Stimulated activated CD8-positive, alpha-beta memory T cell treated with anti-CD3 and anti-CD28 coated beads, Interleukin-15, amount 100 ng/mL, for 1 hour (primary cell): ENCODE results near the gene CXCR5.

Source experiments
- DNase-seq: peaks from one replicate; pipeline ENCODE4 v3.0.0-alpha.2; 2020; ENCODE audit warnings: low read depth

Gene CXCR5

GRCh38 chr11:118876286-118876685, 7.4 kb upstream of the CXCR5 start:
- no peak for DNase-seq

DNA sequence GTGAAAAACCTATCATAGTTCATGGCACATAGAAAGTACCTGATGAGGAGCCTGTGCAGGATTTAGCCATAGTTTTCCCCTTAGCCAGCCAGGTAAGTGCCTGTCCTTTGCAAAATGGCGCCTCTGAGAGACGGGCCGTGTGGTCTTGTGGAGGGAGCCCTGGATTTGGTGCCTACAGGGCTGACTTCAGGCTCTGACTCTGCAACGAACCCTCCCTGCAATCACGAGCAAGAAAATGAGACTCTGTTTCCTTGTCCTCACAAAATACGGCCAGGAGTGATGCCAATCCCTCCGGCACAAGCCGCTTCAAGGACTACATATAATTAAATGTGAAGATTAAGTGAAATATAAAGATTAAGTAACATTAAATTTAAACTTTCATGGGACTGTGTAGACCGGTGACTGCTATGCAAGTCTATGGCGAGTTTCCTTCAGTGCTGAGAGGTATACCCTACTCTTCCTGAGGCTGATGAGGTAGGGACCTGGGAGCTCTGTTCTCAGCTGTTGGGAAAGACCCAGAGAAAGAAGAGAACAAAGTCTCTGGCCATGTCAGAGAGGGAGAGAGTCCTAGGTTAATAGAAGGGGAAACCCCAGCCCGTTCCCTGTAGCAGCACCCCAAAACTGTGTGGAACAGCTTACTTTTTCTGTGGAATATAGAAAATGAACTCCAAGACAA, 6.1 kb upstream of the CXCR5 start:
- DNase-seq: no peak

DNA sequence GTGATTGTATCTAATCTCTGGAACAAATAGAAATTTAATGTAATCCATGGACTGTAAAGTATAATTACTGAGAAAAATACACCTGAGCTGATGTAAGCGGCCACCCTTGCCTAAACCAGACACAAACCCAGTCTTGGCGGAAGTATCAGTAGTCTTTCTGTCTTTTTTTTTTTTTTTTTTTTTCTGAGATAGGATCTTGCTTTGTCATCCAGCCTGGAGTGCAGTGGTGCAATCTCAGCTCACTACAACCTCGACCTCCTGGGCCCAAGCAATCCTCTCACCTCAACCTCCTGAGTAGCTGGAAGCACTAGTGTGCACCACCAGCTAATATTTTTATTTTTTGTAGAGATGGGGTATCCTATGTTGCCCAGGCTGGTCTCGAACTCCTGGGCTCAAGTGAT, 5.5 kb upstream of the CXCR5 start:
- no peak for DNase-seq

- no peak for DNase-seq
Observed at GRCh38 chr11:118881228-118881627, 2.5 kb upstream of the CXCR5 start.

DNA sequence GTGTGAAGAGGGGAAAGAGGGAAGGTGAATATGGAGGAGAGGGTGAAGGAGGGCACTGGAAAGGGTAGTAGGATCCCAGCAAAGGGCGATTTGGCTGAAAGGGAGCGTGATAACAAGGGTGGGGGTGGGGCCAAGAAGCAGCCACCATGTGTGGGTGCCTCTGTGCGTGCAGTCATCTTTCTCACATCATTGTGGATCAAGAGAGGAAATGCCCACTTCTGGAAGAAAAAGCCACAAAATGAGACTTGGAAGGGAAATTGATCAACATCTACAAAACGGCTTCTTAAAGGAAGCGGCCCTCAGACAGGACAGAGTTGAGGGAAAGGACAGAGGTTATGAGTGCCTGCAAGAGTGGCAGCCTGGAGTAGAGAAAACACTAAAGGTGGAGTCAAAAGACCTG, 1.2 kb upstream of the CXCR5 start:
- DNase-seq: no peak

- no peak for DNase-seq
Observed at GRCh38 chr11:118883004-118883367, 706 bp upstream of the CXCR5 start.

GRCh38 chr11:118884875-118885274, 1.2 kb downstream of the CXCR5 start:
- DNase-seq: no peak

DNA sequence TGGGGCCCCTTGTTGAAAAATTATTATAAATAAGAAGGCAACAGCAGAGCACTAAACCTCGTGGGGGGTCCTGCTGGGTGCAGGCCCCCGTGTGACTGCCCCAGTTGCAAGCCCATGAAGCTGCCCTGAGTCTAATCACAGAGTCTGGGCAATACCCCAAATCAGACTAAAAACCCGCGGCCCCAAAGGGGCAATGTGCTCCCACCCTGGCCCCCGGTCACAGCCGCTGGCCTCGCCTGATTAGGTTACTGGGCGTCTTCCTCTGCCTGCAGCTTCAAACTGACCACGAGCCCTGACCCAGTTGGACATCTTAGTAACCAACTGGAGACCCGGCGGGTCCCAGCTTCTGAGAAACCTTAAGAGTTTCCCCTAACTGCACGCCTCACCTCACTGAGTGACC, 1.6 kb downstream of the CXCR5 start:
- no peak for DNase-seq

DNA sequence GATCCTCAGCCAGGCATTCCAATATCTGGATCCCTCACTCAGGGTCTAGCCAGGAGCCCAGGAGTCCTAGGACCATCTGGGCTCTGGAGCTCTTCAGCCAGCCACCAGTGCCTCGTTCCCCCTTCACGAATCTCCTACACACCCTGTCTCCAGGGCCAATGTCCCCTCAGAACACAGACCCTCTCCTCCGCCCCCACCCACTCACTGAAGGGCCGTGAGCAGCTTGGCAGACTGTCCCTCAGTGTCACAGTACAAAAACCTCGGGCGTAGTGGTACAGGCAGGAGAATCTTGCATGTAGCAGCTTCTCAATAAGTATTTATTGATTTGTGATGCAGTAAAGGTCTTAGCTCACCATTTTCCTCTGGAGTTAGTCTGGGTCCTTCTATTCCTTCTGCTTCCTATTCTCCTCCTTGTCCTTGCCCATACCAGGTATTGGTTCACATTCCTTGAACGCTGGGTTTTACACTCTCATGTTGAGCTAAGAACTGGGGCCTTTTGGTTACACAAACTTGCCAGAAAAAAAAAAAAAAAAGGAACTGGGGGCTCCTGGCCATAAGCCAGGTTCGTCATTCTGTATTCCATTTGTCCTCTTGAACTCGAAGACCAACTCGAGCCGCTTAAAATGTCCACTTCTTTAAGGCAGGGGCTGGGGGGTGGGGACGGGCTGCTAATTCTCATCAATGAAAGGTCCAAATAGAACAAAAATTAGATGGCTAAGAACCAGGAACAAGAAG, 2.3 kb downstream of the CXCR5 start:
- no peak for DNase-seq

GRCh38 chr11:118886681-118887111, 3.0 kb downstream of the CXCR5 start:
- DNase-seq: no peak

DNA sequence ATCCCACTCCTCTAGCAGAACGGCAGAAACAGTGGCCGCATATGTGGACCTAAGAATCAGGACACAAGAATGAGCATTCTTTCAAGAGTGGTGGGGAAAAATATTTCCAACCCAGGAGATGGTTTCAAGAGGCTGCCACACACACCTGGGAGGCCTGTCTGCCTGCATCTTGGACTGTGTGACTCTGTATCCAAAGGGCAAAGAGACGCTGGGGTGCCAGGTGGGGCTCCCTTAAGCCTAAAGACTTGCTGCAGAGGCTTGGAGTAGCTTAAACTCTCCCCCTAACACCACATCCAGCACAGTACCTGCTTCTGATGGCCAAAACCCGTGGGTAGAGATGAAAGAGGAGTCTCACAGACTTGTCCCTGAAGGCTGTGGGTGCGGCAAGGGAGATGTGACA, 3.5 kb downstream of the CXCR5 start:
- DNase-seq: no peak

- DNase-seq: no peak
Observed at GRCh38 chr11:118888398-118888797, 4.7 kb downstream of the CXCR5 start.

GRCh38 chr11:118889797-118890196, 6.1 kb downstream of the CXCR5 start:
- DNase-seq: no peak

DNA sequence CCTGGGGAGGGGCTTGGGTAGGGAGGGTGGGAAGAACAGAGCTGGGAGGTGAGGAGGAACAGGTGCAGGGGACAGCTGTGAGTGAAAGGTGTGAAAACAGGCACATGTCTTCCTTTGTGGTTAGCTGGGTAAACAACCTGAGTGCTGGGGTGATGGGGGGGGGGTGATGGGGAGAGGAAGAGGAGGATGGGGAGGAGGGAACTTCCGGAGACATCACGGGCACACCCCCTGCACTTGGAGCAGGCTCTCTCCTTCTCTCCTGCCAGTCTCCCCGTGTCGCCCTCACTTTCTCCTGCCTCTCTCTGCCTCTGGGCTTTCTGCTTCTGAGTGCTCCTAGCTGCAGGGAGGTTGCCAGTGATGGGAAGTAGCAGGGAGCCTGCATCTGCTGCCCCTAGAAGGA, 8.8 kb downstream of the CXCR5 start:
- no peak for DNase-seq

- DNase-seq: no peak
Observed at GRCh38 chr11:118892964-118893363, 9.3 kb downstream of the CXCR5 start.

- no peak for DNase-seq
Observed at GRCh38 chr11:118893662-118894061, 10.0 kb downstream of the CXCR5 start.

DNA sequence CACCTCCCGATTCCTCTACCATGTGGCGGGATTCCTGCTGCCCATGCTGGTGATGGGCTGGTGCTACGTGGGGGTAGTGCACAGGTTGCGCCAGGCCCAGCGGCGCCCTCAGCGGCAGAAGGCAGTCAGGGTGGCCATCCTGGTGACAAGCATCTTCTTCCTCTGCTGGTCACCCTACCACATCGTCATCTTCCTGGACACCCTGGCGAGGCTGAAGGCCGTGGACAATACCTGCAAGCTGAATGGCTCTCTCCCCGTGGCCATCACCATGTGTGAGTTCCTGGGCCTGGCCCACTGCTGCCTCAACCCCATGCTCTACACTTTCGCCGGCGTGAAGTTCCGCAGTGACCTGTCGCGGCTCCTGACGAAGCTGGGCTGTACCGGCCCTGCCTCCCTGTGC, 10.5 kb downstream of the CXCR5 start:
- no peak for DNase-seq

GRCh38 chr11:118895093-118896039, 11.7 kb downstream of the CXCR5 start:
- no peak for DNase-seq

GRCh38 chr11:118896472-118896913, 12.8 kb downstream of the CXCR5 start:
- no peak for DNase-seq

DNA sequence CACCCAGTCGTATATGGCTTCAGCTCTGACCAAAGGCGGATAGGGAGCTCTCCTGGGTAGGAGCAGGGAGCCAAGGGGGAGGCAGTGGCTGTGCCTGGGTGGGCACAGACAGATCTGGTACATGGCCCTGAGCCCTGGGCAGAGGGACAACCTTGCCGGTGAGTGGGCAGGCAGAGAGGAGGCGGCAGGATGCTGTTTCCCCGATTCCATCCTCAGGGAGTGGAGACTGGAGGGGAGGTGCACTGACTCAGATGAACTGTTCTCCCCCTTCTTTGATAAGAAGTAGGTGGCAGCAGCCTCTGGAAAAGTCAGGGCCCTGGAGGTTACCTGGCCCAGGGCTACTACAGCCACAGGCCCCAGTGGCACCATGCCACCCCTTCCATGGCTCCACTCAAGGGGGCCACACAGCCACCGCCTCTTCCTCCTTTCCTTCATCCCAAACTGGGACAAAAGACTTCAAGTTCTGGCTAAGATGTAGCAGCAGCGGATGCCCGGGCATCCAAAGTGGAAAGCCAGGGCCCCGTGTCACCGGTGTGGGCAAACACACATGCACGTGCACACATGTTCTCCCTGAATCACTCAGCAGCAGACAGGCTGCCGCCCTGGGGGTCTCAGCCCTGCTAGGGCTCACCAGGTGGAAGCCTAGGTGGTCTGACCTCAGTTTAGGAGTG, 13.4 kb downstream of the CXCR5 start:
- DNase-seq: no peak

GRCh38 chr11:118897721-118898310, 14.1 kb downstream of the CXCR5 start:
- no peak for DNase-seq
